Naive thymus-derived CD4-positive, alpha-beta T cell (primary cell): ENCODE results near the gene ZNF718. TPM values are rescaled to one million over a fixed set of nuclear protein-coding genes. Genes with fewer than 3 reads are reported as not detected.
A peak's percentile ranks its signal among the peaks of the same experiment; 100 is the strongest.
"Not testable (repeated sequence)": the region's sequence is repeated elsewhere in the genome, so short reads cannot be mapped to it uniquely, and the experiment has no call there.

Experiments
- ATAC-seq: fragments of 150-1000 bp; cut with Tn5 transposase; 2 replicates; pipeline ENCODE4 v1.10.0; 2021; ENCODE audit warnings: mild to moderate bottlenecking, moderate library complexity
- CTCF ChIA-PET: fragments of 350-600 bp; sonication (Branson Sonifier 250); formaldehyde crosslinking; loops from one replicate; lab custom pipeline; 2021; ENCODE audit warnings: antibody characterized with exemption; lab: Charles Lee
- POLR2A ChIA-PET: fragments of 350-600 bp; sonication (Branson Sonifier 250); formaldehyde crosslinking; loops from one replicate; lab custom pipeline; 2021; ENCODE audit warnings: antibody characterized with exemption, inconsistent platforms; lab: Charles Lee
- DNase-seq, 9 donors: peaks; one replicate each; pipeline versions ENCODE4 v3.0.0 to v3.0.0-alpha.2; 2020 to 2022; ENCODE audit warnings: mixed read lengths in 1 of 9
- H3K27ac ChIP-seq: one replicate; pipeline ENCODE4 v1.7.0; 2013; ENCODE audit warnings: mild to moderate bottlenecking, low read depth, low read length, moderate library complexity
- H3K27me3 ChIP-seq, 2 donors: one replicate each; pipeline ENCODE4 v1.7.0; 2013; ENCODE audit warnings: low read length in 2 of 2, mild to moderate bottlenecking in 2 of 2, moderate library complexity in 2 of 2; ENCODE audit not compliant: control insufficient read depth in 2 of 2, insufficient read depth in 2 of 2
- H3K36me3 ChIP-seq, 3 experiments: 1 replicate in 2 of 3; 2 replicates in 1 of 3; pipeline ENCODE4 v1.7.0; 2013; ENCODE audit warnings: low read length in 3 of 3, mild to moderate bottlenecking in 3 of 3, moderate library complexity in 1 of 3; ENCODE audit not compliant: insufficient read depth in 3 of 3, control insufficient read depth in 2 of 3
- H3K4me1 ChIP-seq, 2 donors: one replicate each; pipeline ENCODE4 v1.7.0; 2013; ENCODE audit warnings: low read length in 2 of 2, mild to moderate bottlenecking in 2 of 2, moderate library complexity in 1 of 2; ENCODE audit not compliant: control insufficient read depth in 2 of 2, insufficient read depth in 2 of 2
- H3K4me3 ChIP-seq: 2 replicates; pipeline ENCODE4 v1.7.0; 2013; ENCODE audit warnings: mild to moderate bottlenecking, low read length
- H3K9me3 ChIP-seq, 3 experiments: 1 replicate in 2 of 3; 2 replicates in 1 of 3; pipeline ENCODE4 v1.7.0; 2013; ENCODE audit warnings: low read length in 3 of 3; ENCODE audit not compliant: control insufficient read depth in 2 of 3
- H3K27ac Mint-ChIP-seq, 9 donors: one replicate each; pipeline ENCODE4 v1.8.0; 2020 to 2022; ENCODE audit warnings: mixed read lengths in 9 of 9, mild to moderate bottlenecking in 8 of 9, moderate library complexity in 5 of 9, inconsistent platforms in 2 of 9
- H3K27me3 Mint-ChIP-seq, 5 donors: one replicate each; pipeline ENCODE4 v1.8.0; 2021 to 2022; ENCODE audit warnings: mixed read lengths in 5 of 5, mild to moderate bottlenecking in 1 of 5
- H3K36me3 Mint-ChIP-seq, 5 donors: one replicate each; pipeline ENCODE4 v1.8.0; 2020 to 2022; ENCODE audit warnings: mixed read lengths in 5 of 5, mild to moderate bottlenecking in 3 of 5, inconsistent platforms in 1 of 5
- H3K4me1 Mint-ChIP-seq, 7 donors: one replicate each; pipeline ENCODE4 v1.8.0; 2020 to 2022; ENCODE audit warnings: mixed read lengths in 7 of 7, mild to moderate bottlenecking in 3 of 7, inconsistent platforms in 1 of 7
- H3K4me3 Mint-ChIP-seq, 10 donors: one replicate each; pipeline ENCODE4 v1.8.0; 2020 to 2022; ENCODE audit warnings: mild to moderate bottlenecking in 10 of 10, mixed read lengths in 10 of 10, moderate library complexity in 6 of 10, inconsistent platforms in 2 of 10
- H3K9me3 Mint-ChIP-seq, 11 donors: one replicate each; pipeline ENCODE4 v1.8.0; 2020 to 2022; ENCODE audit warnings: mixed read lengths in 11 of 11, mild to moderate bottlenecking in 4 of 11, inconsistent platforms in 1 of 11, moderate library complexity in 1 of 11
- intact Hi-C, 2 donors: fragments of 100-400 bp; cut with micrococcal nuclease; formaldehyde crosslinking; loops; one replicate each; pipeline ENCODE4 v1.15.1; 2023
- polyA plus RNA-seq, 2 donors: library from polyadenylated mRNA; unstranded; fragments of 300-500 nt; fragmentation: Illumina TruSeq; gene quantifications; one replicate each; pipeline ENCODE4 v1.2.3, GENCODE V29; 2021
- total RNA-seq, 6 experiments: library from RNA in 5 of 6; stranded (reverse) in 5 of 6; gene quantifications; 1 replicate in 5 of 6; 2 replicates in 1 of 6; pipeline ENCODE4 v1.2.3 and lab custom pipeline; 2021 to 2026

The ZNF718 gene
- total and polyA plus RNA-seq, 7 experiments from 2014 or later, result 2.4 to 12.3 (median 7.0) TPM

- peaks cover 5 to 53% (median 39%) of the 10 kb centered on the region in 7 donors for H3K4me1 Mint-ChIP-seq
- peaks cover 0 to 8% (median 6%) of the 10 kb centered on the region in 5 donors for H3K27me3 Mint-ChIP-seq
- Histone ChIP-seq H3K9me3 (peaks cover 0 to 31% (median 0%) of the 10 kb centered on the region in 3 experiments), H3K36me3 (no peaks in the 10 kb centered on the region), H3K4me1 (peaks cover 10 to 12% of the 10 kb centered on the region in 2 donors), H3K4me3 (no peak overlapping the region), H3K27ac (no peak overlapping the region), H3K27me3 (no peaks in the 10 kb centered on the region)
- POLR2A ChIA-PET, result no interaction called here
- H3K27ac Mint-ChIP-seq, result no peak overlapping the region
- peak overlapping the region in 5 of 10 donors; percentile 21 to 71 (median 51) for H3K4me3 Mint-ChIP-seq
- H3K36me3 Mint-ChIP-seq, result peaks cover 3 to 27% (median 17%) of the 10 kb centered on the region in 5 donors
- peaks cover 4 to 92% (median 32%) of the 10 kb centered on the region in 11 donors for H3K9me3 Mint-ChIP-seq
- peak; percentile 93 for ATAC-seq
- DNase-seq, result peak in 3 of 9 donors; percentile 4 to 21 (median 12)
- CTCF ChIA-PET, result no interaction called here
- intact Hi-C loops, result no loop called here
Observed at GRCh38 chr4:212438-213188, 88.3 kb downstream of the ZNF718 start.

GRCh38 chr4:213189-213535, 88.9 kb downstream of the ZNF718 start:
- DNase-seq, intact Hi-C loops, H3K27me3 Mint-ChIP-seq, POLR2A ChIA-PET, ATAC-seq, H3K36me3 ChIP-seq, H3K27ac ChIP-seq, CTCF ChIA-PET, H3K4me3 ChIP-seq, H3K27ac Mint-ChIP-seq, H3K27me3 ChIP-seq: not testable (repeated sequence)
- Mint-ChIP-seq H3K4me3 (peak overlapping the region in 4 of 10 donors; percentile 21 to 65 (median 52)), H3K36me3 (peaks cover 3 to 27% (median 15%) of the 10 kb centered on the region in 5 donors), H3K9me3 (peaks cover 1 to 90% (median 30%) of the 10 kb centered on the region in 11 donors), H3K4me1 (peaks cover 5 to 47% (median 33%) of the 10 kb centered on the region in 7 donors)
- H3K4me1 ChIP-seq, result peaks cover 10 to 12% of the 10 kb centered on the region in 2 donors
- peaks cover 0 to 31% (median 0%) of the 10 kb centered on the region in 3 experiments for H3K9me3 ChIP-seq

Other genes starting within 250 kb of the ZNF718 start
- 10 to 100 TPM in 2 of 5 experiments, 1 to 10 TPM in 3; 2.4 to 16.5 (median 8.9) TPM for gene ZNF595, start 71.2 kb upstream of the ZNF718 start, total RNA-seq
- gene ZNF595, start 71.2 kb upstream of the ZNF718 start, polyA plus RNA-seq, result 10 to 100 TPM in 1 of 2 donors, 1 to 10 TPM in 1; 2.4 to 16.4 TPM
- not detected for gene ZNF732, start 181.0 kb downstream of the ZNF718 start, total RNA-seq
- not detected for gene ZNF732, start 181.0 kb downstream of the ZNF718 start, polyA plus RNA-seq
- gene ZNF141, start 213.3 kb downstream of the ZNF718 start, total RNA-seq, result 10 to 100 TPM; 19.7 to 76.1 (median 29.0) TPM
- 10 to 100 TPM; 10.7 to 17.7 TPM for gene ZNF141, start 213.3 kb downstream of the ZNF718 start, polyA plus RNA-seq